GM19023 (cell line): ENCODE data around the gene CNGB1.
"Not testable (repeated sequence)": the region's sequence is repeated elsewhere in the genome, so short reads cannot be mapped to it uniquely, and the experiment has no call there.

Source experiments
- ATAC-seq: cut with Tn5 transposase; IDR thresholded peaks from one replicate; pipeline ENCODE4 v1.9.1; 2021; ENCODE audit warnings: mild to moderate bottlenecking, moderate library complexity; ENCODE audit not compliant: unreplicated experiment

CNGB1 gene

DNA sequence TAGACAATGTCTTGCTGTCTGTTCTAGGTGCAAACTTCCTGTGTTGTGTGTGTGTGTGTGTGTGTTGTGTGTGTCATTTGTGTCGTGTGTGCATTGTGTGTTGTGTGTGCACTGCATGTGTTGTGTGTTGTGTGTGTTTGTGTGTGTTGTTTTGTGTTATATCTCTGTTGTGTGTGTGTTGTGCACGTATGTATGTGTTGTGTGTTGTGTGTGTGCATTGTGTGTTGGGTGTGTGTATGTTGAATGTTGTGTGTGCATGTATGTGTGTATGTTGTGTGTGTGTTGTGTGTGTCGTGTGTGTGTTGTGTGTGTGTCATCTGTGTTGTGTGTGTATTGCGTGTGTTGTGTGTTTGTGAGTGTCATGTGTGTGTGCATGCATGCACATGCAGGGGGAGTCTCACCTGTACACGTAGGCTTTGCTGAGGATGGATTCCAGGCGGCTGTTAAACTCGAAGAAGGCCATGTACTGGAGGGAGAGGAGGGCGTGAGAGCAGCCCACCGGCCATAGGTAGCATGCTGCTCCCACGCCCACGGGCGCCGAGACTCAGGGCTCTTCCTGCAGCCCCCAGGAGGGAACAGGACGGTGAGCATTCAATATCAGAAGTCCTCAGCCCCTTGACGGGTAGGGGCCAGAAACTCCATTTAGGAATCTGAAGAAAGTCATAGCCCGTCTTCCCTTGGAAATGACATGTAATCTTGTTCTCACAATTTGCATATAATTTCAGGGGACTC is 58.2 kb downstream of the CNGB1 start:
- ATAC-seq: no peak

DNA sequence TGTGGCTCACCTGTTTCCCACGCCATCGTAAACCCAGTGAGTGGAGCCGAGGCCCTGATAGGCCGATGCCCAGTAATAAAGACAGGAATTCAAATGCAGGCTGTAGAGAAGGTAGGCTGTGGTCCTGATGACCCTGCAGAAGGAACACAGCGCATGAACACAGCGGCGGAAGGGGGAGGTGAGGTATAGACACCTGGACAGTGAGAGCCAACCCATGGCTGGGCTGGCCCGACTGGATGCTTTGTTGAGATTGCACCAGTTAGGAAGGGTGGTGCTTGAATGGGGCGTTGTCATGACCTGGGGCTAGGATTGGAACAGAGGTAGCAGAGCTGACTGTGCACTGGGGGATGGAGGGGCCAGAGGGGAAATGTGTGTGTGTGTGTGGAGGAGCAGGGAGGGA is 59.2 kb downstream of the CNGB1 start:
- no peak for ATAC-seq

DNA sequence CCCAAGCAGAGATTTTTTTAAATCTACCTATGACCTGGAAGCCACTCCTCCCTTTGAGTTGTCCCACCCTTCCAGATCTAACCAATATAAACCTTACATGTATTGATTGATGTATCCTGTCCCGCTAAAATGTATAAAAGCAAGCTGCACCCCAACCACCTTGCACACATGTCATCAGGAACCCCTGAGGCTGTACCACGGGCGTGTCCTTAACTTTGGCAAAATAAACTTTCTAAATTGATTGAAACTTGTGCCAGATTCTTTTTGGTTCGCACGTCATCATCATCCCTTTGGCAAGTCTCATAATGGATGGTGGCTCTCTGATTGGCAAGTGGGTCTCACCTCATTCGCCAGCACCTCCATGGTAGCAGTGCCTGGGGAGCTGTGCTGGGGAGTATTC is 60.2 kb downstream of the CNGB1 start:
- ATAC-seq: no peak

GRCh38 chr16:57908409-57908987 is 62.4 kb downstream of the CNGB1 start:
- ATAC-seq: no peak

DNA sequence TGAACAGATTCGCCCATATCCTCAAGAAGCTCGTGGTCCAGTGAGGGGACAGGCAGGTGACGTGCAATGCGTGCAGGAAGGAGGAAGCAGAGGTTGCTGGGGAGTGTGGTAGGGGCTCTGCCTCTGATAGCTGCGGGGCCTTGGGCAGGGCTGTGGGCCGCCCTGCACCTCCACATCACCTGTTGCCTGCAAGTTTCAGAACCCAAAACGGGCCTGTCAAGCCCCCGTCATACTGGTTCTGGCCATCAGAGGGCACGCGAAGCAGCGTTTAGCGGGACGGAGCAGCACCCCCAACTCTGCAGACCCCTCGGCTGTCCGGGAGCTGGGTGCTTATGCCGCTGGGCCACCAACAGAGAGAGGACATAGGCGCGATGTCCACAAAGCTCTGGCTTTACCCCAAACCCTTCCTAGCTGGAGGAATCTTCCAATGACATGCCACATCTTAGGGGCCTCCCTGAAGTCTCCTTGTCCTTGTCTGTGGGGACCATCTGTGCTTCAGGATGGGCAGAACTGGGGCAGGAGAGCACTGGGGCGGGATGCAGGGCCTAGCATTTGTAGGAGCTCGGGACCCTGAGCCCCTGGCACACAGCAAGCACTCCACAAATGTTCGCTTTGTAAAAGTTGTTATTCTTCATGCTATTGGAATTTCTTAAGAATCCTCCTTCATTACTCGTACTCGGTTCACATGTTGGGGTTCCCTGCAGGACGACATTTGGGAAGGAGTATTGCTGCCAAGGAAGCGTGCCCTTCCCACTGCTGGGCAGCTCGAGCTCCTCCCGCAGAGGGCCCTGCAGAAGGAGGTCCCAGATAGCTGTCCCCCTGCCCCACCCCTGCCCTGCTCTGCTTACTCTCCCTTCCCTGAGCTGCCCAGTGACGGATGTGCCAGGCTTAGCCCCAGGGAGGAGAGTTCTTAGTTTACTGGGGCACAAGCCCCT is 64.3 kb downstream of the CNGB1 start:
- no peak for ATAC-seq

DNA sequence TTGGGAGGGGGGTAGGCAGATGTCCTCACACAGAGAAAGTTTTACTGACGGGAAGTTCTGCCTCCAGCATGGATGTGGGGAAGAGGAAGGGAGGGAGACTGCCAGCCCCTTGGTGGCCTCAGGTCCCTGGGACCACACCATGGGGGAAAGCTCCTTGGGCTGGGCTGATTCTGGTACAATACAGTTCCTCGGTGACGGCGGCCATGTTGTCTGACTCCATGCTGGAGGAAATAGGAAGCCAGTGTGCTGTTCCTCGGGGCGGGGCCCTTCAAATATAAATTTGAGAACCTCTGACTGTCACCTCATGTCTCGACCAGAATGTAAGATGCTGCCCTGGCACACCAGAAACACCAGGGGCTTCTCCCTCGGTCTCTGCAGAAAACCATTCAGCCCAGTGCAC is 66.8 kb downstream of the CNGB1 start:
- ATAC-seq: no peak

DNA sequence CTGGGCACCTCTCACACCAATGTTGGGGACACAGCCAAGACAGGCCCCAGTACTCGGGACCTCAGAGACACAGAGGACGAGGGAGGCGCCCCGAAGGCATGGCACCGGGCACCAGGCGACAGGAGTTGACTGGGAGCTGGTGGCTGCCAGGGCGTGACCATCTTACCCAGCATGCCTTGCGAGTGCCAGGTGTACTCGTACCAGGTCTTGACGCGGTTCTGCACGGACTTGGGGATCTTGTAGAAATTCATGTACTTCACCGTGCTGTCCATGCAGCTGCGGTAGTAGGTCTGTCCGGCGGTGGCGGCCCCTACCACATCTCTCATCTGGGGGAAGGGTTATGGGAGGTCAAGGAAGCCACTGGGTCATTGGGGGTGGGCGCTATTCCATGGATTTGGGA is 67.3 kb downstream of the CNGB1 start:
- no peak for ATAC-seq

- ATAC-seq: no peak
Observed at GRCh38 chr16:57901480-57902069, 69.4 kb downstream of the CNGB1 start.

DNA sequence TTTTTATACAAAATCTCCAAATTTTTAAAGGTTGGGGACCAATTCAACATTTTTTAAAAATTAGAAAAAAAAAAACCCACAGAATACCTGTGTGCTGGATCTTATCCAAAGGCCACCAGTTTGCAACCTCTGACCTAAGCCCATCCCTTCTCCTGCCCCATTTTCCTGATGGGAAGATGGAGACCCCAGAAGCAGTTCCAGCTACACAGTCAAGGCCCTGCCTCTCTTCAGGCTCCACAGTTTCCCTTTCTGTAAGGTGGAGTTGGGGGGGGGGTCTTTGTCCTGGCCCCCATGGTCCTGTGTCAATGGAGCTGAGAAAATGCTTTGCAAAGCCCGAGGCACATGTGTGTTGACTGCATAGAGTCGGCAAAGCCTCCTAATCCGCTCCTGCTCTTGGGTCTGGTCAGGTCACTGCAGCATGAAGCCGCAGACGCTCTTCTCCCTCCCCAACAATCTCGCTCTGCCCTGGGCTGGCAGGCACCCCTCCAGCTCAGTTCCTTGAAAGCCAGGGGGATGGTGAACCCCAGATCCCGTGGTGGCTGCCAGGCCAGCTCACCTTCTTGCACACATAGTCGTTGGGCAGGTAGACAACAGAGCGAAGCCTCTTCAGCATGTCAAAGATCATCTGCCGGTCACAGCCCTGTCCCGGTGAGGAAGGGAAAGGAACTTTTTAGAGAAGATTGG is 70.0 kb downstream of the CNGB1 start:
- ATAC-seq: no peak

DNA sequence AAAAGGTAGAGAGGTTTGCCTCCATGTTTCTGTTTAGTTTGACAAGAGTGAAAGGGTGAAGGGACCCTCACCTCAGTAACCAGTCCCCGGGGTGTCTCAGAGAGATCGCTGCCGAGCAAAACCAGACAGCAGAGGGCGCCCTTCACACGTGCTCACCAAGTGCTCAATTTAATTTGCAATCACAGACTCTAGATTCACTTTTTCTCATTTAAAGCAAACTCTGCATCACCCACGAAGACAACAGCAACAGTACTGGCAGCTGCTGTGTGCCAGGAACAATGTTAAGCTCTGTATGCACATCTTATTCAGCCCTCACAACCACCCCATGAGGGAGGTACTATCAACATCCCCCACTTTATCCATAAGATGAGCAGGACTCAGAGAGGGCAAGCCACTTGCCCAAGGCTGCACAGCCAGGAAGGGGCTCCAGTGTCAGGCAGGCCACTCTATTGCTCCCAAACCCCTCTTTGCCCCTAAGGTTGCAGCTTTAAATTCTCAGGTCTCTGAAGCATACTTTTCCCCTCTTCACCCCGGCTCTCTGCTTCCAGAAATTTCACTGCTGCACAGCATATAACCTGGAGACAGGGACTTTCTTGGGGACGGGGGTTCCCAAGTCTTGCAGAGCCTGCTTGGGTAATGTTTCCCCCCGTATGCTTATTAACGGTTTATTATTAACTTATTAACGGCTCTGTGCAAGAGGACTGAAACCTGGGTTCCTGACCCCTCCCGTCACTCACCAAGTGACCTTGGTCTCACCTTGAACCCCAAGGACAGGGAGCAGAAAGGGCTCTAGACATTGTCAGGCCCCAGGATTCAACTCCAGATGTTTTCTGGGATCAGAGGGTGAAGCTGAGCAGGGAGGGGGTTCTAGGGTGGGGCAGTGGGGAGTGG is 70.9 kb downstream of the CNGB1 start:
- ATAC-seq: no peak

- ATAC-seq: no peak
Observed at GRCh38 chr16:57898961-57899360, 72.0 kb downstream of the CNGB1 start.

GRCh38 chr16:57897996-57898395 is 72.9 kb downstream of the CNGB1 start:
- no peak for ATAC-seq

DNA sequence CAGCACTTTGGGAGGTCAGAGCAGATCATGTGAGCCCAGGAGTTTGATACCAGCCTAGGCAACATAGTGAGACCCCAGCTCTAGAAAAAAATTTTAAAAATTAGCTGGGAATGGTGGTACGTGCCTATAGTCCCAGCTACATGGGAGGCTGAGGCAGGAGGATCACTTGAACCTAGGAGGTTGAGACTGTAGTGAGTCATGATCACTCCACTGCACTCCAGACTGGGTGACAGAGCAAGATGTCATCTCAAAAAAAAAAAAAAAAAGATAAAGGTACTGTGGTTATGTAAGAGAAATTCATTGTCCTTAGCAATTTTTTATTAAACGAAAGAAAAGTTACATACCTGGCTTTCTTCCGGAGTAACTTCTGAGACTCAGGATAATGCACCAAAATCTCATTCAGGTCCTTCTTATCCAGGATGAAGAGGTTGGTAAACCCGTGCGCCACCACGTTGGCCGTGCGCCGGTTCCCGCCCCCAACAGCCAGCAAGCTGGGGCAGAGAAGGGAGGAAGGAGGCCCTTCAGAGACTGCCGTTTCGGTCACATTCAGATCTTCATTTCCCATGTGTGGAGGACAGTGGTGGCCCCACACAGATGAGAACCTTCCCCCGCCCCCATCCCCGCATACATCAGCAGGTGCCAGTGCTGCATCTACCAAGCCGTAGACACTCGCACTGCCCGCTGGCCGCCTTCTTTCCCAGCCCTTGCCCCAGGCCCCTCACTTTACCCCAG is 73.7 kb downstream of the CNGB1 start:
- no peak for ATAC-seq

DNA sequence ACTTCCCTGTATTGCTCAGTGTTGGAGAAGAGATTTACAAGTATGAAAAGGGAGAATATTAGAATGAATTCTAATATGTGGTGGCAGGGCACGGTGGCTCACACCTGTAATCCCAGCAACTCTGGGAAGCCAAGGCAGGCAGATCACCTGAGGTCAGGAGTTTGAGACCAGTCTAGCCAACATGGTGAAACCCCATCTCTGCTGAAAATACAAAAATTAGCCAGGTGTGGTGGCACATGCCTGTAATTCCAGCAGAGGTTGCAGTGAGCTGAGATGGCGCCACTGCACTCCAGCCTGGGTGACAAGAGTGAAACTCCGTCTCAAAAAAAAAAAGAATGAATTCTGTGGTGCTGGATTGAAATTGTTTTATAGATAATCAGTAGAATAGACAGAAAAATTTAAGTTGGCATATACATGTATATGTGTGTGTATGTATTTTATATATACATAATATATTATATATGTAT is 75.8 kb downstream of the CNGB1 start:
- ATAC-seq: not testable (repeated sequence)

GRCh38 chr16:57894390-57895080 is 76.4 kb downstream of the CNGB1 start:
- ATAC-seq: no peak

GRCh38 chr16:57893559-57894389 is 77.2 kb downstream of the CNGB1 start:
- no peak for ATAC-seq

DNA sequence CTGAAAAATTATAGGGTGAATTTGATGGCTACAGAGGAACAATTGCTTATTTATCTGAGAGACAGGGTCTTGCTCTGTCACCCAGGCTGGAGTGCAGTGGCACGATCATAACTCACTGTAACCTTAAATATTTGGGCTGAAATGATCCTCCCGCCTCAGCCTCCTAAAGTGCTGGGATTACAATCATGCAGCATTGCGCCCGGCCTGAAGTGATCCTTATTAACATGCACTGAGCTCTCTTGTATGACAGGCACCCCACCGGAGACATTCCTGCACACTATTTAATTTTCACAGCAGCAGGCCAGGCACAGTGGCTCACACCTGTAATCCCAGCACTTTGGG is 77.7 kb downstream of the CNGB1 start:
- ATAC-seq: no peak
